Ishikawa (cell line): ENCODE measurements around the gene PCDHB14.

ENCODE experiments used
- CEBPB ChIP-seq: IDR thresholded peaks from 2 replicates; pipeline ENCODE4 v1.6.1; 2012
- CREB1 ChIP-seq: IDR thresholded peaks from 2 replicates; pipeline ENCODE4 v1.6.1; 2012; ENCODE audit warnings: low read depth
- EGR1 ChIP-seq: IDR thresholded peaks from 2 replicates; pipeline ENCODE4 v1.6.1; 2012
- EP300 ChIP-seq: IDR thresholded peaks from 2 replicates; pipeline ENCODE4 v1.6.1; 2012; ENCODE audit warnings: borderline replicate concordance
- RAD21 ChIP-seq: IDR thresholded peaks from 2 replicates; pipeline ENCODE4 v1.6.1; 2012; ENCODE audit warnings: low read depth
- TAF1 ChIP-seq: IDR thresholded peaks from 2 replicates; pipeline ENCODE4 v1.6.1; 2012; ENCODE audit warnings: low read depth, mild to moderate bottlenecking
- TCF12 ChIP-seq: IDR thresholded peaks from 2 replicates; pipeline ENCODE4 v1.6.1; 2012; ENCODE audit warnings: low read depth
- TEAD4 ChIP-seq: IDR thresholded peaks from 2 replicates; pipeline ENCODE4 v1.6.1; 2012
- YY1 ChIP-seq: IDR thresholded peaks from 2 replicates; pipeline ENCODE4 v1.6.1; 2012; ENCODE audit warnings: low read depth
- ZBTB7A ChIP-seq: IDR thresholded peaks from 2 replicates; pipeline ENCODE4 v1.6.1; 2012; ENCODE audit warnings: low read depth
- TF ChIP-seq, protein P1 (sequence below): IDR thresholded peaks from 2 replicates; pipeline ENCODE4 v1.6.1; 2012; ENCODE audit warnings: low read depth, mild to moderate bottlenecking
- TF ChIP-seq, protein P2 (sequence below): IDR thresholded peaks from 2 replicates; pipeline ENCODE4 v1.6.1; 2012
- TF ChIP-seq, protein P3 (sequence below): IDR thresholded peaks from 2 replicates; pipeline ENCODE4 v1.6.1; 2012

DNA sequence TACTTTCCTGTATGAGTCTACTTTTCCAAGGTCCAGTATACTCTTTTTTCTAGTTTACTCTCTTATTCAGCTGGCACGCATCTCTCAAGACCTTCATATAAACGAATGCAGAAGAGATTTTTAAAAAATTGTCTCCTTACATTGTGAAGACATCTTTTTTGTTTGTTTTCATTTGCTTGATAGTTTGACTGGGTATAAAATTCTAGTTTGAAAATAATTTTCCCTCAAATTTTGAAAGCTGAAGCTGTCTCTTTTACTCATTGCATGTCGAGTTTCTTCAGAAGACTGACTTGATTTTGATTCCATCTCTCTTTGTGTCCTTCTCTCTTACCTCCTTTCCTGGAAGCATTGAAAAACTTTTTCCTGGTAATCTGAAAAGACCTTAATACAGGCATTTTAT, 26.8 kb upstream of the PCDHB14 start:
- TF ChIP-seq CEBPB, result no peak
- TF ChIP-seq TAF1, result no peak
- no peak for TF ChIP-seq CREB1
- no peak for TF ChIP-seq TEAD4
- TF ChIP-seq, protein P1, sequence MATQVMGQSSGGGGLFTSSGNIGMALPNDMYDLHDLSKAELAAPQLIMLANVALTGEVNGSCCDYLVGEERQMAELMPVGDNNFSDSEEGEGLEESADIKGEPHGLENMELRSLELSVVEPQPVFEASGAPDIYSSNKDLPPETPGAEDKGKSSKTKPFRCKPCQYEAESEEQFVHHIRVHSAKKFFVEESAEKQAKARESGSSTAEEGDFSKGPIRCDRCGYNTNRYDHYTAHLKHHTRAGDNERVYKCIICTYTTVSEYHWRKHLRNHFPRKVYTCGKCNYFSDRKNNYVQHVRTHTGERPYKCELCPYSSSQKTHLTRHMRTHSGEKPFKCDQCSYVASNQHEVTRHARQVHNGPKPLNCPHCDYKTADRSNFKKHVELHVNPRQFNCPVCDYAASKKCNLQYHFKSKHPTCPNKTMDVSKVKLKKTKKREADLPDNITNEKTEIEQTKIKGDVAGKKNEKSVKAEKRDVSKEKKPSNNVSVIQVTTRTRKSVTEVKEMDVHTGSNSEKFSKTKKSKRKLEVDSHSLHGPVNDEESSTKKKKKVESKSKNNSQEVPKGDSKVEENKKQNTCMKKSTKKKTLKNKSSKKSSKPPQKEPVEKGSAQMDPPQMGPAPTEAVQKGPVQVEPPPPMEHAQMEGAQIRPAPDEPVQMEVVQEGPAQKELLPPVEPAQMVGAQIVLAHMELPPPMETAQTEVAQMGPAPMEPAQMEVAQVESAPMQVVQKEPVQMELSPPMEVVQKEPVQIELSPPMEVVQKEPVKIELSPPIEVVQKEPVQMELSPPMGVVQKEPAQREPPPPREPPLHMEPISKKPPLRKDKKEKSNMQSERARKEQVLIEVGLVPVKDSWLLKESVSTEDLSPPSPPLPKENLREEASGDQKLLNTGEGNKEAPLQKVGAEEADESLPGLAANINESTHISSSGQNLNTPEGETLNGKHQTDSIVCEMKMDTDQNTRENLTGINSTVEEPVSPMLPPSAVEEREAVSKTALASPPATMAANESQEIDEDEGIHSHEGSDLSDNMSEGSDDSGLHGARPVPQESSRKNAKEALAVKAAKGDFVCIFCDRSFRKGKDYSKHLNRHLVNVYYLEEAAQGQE, result no peak
- no peak for TF ChIP-seq YY1
- no peak for TF ChIP-seq ZBTB7A
- TF ChIP-seq, protein P2, sequence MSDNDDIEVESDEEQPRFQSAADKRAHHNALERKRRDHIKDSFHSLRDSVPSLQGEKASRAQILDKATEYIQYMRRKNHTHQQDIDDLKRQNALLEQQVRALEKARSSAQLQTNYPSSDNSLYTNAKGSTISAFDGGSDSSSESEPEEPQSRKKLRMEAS, result no peak
- no peak for TF ChIP-seq RAD21
- TF ChIP-seq EGR1, result no peak
- TF ChIP-seq, protein P3, sequence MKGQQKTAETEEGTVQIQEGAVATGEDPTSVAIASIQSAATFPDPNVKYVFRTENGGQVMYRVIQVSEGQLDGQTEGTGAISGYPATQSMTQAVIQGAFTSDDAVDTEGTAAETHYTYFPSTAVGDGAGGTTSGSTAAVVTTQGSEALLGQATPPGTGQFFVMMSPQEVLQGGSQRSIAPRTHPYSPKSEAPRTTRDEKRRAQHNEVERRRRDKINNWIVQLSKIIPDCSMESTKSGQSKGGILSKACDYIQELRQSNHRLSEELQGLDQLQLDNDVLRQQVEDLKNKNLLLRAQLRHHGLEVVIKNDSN, result no peak
- no peak for TF ChIP-seq EP300
- TF ChIP-seq TCF12, result no peak
